Ishikawa (cell line): ENCODE results near the gene FSIP1.

Experiments used
- CREB1 ChIP-seq: IDR thresholded peaks from 2 replicates; pipeline ENCODE4 v1.6.1; 2012; ENCODE audit warnings: low read depth
- EGR1 ChIP-seq: IDR thresholded peaks from 2 replicates; pipeline ENCODE4 v1.6.1; 2012
- EP300 ChIP-seq: IDR thresholded peaks from 2 replicates; pipeline ENCODE4 v1.6.1; 2012; ENCODE audit warnings: borderline replicate concordance
- FOXM1 ChIP-seq: IDR thresholded peaks from 2 replicates; pipeline ENCODE4 v1.6.1; 2012; ENCODE audit warnings: low read depth, borderline replicate concordance
- MAX ChIP-seq: IDR thresholded peaks from 2 replicates; pipeline ENCODE4 v1.6.1; 2012
- RAD21 ChIP-seq: IDR thresholded peaks from 2 replicates; pipeline ENCODE4 v1.6.1; 2012; ENCODE audit warnings: low read depth
- REST ChIP-seq: IDR thresholded peaks from 2 replicates; pipeline ENCODE4 v1.6.1; 2012; ENCODE audit warnings: low read depth, mild to moderate bottlenecking
- TAF1 ChIP-seq: IDR thresholded peaks from 2 replicates; pipeline ENCODE4 v1.6.1; 2012; ENCODE audit warnings: low read depth, mild to moderate bottlenecking
- TCF12 ChIP-seq: IDR thresholded peaks from 2 replicates; pipeline ENCODE4 v1.6.1; 2012; ENCODE audit warnings: low read depth
- YY1 ChIP-seq: IDR thresholded peaks from 2 replicates; pipeline ENCODE4 v1.6.1; 2012; ENCODE audit warnings: low read depth
- ZBTB7A ChIP-seq: IDR thresholded peaks from 2 replicates; pipeline ENCODE4 v1.6.1; 2012; ENCODE audit warnings: low read depth

GRCh38 chr15:39553947-39554693 lies 228.5 kb downstream of the FSIP1 start:
- TF ChIP-seq TAF1 (no peak), EP300 (no peak), MAX (no peak), RAD21 (no peak), REST (no peak), YY1 (no peak), EGR1 (no peak), CREB1 (no peak), FOXM1 (no peak), TCF12 (no peak), ZBTB7A (no peak)
